ENCODE data around the gene POU2F1. TPM values are rescaled to one million over a fixed set of nuclear protein-coding genes. Genes with fewer than 3 reads are reported as not detected.

The POU2F1 gene
- total and polyA plus RNA-seq, 2 donors (not counting 3 experiments of a cell fraction or from before 2014, with no cell fraction given): 6.0 to 12.9 TPM

DNA sequence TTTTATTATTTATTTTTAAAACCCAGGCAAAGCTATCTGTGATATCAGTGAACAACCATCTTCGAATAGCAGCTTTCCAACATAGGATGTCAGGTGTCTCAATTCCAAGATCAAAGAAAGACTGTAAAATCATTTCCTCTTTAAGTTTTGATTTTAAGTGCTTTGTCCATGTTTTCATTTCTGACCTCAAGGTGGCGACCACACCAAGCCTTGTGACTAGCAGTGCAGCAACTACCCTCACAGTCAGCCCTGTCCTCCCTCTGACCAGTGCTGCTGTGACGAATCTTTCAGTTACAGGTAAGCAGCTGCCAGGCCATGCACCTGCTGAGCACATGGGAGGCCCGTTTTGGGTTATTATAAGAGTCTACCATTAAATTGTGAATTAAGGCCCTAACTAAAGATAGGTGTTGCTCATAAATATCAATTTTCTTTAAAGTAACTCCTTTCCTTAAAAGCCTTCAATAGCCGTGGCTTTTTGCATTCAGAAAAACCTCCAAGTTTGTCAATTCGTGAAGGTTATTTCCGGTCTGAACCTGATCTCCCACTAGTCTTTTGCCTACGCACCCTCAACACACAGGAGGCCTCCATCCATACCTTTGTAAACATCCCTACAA, 180.7 kb downstream of the POU2F1 start:
- no peak for FAIRE-seq
- Histone ChIP-seq H3K79me2 (ENCODE audit: control insufficient read depth, insufficient read depth, low read length) (no peaks in the 10 kb centered on the region), H3K36me3 (ENCODE audit: control insufficient read depth in 2 of 2, extremely low read depth in 1 of 2, insufficient read depth in 2 of 2, low read length in 2 of 2) (no peaks in the 10 kb centered on the region), H3K9me1 (replicated peaks; ENCODE audit: control insufficient read depth, extremely low read depth, insufficient read depth, low read length) (no peaks in the 10 kb centered on the region), H3K27me3 (ENCODE audit: control insufficient read depth in 2 of 2, insufficient read depth in 2 of 2, low read length in 2 of 2) (no peaks in the 10 kb centered on the region), H3K27ac (ENCODE audit: insufficient read depth, low read depth, low read length) (no peak overlapping the region), H4K20me1 (replicated peaks; ENCODE audit: control insufficient read depth, extremely low read depth, insufficient read depth, low read length) (no peaks in the 10 kb centered on the region), H3K4me2 (ENCODE audit: insufficient read depth, low read length) (no peak overlapping the region), H2AFZ (ENCODE audit: low read depth, low read length) (no peak overlapping the region), H3K4me1 (ENCODE audit: control insufficient read depth, extremely low read depth, insufficient read depth, low read length) (peaks cover 15% of the 10 kb centered on the region), H3K9me3 (replicated peaks; ENCODE audit: control insufficient read depth, insufficient read depth, low read length) (no peaks in the 10 kb centered on the region), H3K4me3 (replicated peaks in 1 of 3; ENCODE audit: insufficient read depth in 1 of 3, low read depth in 1 of 3, low read length in 3 of 3) (no peak overlapping the region), H3K9ac (replicated peaks; ENCODE audit: extremely low read depth, insufficient read depth, low read length) (no peak overlapping the region)
- dilution Hi-C loops (cut with MboI; ENCODE audit: extremely low pct_ligation_motif_present, low sequenced_read_pairs): no loop called here
- TF ChIP-seq, protein P1, sequence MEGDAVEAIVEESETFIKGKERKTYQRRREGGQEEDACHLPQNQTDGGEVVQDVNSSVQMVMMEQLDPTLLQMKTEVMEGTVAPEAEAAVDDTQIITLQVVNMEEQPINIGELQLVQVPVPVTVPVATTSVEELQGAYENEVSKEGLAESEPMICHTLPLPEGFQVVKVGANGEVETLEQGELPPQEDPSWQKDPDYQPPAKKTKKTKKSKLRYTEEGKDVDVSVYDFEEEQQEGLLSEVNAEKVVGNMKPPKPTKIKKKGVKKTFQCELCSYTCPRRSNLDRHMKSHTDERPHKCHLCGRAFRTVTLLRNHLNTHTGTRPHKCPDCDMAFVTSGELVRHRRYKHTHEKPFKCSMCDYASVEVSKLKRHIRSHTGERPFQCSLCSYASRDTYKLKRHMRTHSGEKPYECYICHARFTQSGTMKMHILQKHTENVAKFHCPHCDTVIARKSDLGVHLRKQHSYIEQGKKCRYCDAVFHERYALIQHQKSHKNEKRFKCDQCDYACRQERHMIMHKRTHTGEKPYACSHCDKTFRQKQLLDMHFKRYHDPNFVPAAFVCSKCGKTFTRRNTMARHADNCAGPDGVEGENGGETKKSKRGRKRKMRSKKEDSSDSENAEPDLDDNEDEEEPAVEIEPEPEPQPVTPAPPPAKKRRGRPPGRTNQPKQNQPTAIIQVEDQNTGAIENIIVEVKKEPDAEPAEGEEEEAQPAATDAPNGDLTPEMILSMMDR (IDR thresholded peaks at IDR 0.05; ENCODE audit: extremely low read depth in 1 of 2, insufficient read depth in 1 of 2, low read depth in 1 of 2, low read length in 2 of 2): peak; percentile 42 to 64
- TF ChIP-seq POLR2A (IDR thresholded peaks at IDR 0.05; ENCODE audit: low read depth, low read length): no peak
- TF ChIP-seq POLR2AphosphoS5 (IDR thresholded peaks at IDR 0.05; ENCODE audit: insufficient read depth, low read depth, low read length): no peak
- DNase-seq (ENCODE audit: low read depth, low spot score): peak; percentile 61
- CTCF ChIA-PET: interaction anchor here (1.0 to 1.9 kb wide), 4 partner anchors 14 to 181 kb away, joined by 3 to 7 read pairs (median 4); no protein-coding TSS in a partner anchor
- POLR2A ChIA-PET: no interaction called here
- intact Hi-C loops (cut with micrococcal nuclease): loop anchor here (1.0 kb wide), 2 partner anchors 41 to 133 kb away; no protein-coding TSS in a partner anchor
- no TSS peak for BruUV-seq (replicated peaks)

DNA sequence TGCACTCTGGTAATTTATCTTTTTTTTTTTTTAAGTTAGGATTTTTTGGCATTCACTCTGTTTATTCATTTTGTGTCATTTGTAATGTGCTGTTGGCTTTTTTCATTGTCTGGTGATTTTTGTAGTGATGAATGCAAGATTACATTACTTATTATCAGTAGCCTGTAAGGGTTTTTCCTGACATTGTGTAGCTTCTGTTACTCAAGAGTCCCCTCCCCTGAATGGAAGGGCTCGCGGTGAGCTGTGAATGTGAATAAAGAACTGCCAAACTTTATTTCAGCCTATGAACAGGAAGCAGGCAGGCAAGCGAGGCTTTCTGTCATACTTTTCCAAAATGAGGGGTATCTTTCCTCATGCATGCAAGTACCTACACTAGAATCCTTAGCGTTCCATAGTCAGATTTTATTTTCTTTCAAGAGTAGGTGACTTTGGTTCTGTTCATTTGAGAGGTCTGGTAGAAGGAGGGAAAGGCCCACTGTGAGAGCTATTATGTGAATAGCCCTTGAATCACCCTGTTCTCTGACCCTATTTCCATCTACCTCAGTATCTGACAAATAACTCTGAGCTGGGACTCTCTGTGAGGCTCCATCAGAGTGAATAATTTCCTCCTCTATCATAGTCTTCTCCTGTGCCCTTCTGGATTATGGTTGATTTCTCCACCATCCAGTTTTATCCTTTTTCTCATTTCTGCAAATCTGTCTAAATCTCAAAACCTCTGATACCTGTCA, 183.6 kb downstream of the POU2F1 start:
- no TSS peak for BruUV-seq (replicated peaks)
- Histone ChIP-seq H4K20me1 (replicated peaks; ENCODE audit: control insufficient read depth, extremely low read depth, insufficient read depth, low read length) (no peaks in the 10 kb centered on the region), H3K9me1 (replicated peaks; ENCODE audit: control insufficient read depth, extremely low read depth, insufficient read depth, low read length) (no peaks in the 10 kb centered on the region), H3K4me2 (ENCODE audit: insufficient read depth, low read length) (no peak overlapping the region), H3K9me3 (replicated peaks; ENCODE audit: control insufficient read depth, insufficient read depth, low read length) (no peaks in the 10 kb centered on the region), H3K36me3 (ENCODE audit: control insufficient read depth in 2 of 2, extremely low read depth in 1 of 2, insufficient read depth in 2 of 2, low read length in 2 of 2) (no peaks in the 10 kb centered on the region), H2AFZ (ENCODE audit: low read depth, low read length) (peak overlapping the region; percentile 46), H3K79me2 (ENCODE audit: control insufficient read depth, insufficient read depth, low read length) (no peaks in the 10 kb centered on the region), H3K4me3 (replicated peaks in 1 of 3; ENCODE audit: insufficient read depth in 1 of 3, low read depth in 1 of 3, low read length in 3 of 3) (no peak overlapping the region), H3K27ac (ENCODE audit: insufficient read depth, low read depth, low read length) (peak overlapping the region; percentile 11), H3K9ac (replicated peaks; ENCODE audit: extremely low read depth, insufficient read depth, low read length) (no peak overlapping the region), H3K27me3 (ENCODE audit: control insufficient read depth in 2 of 2, insufficient read depth in 2 of 2, low read length in 2 of 2) (no peaks in the 10 kb centered on the region), H3K4me1 (ENCODE audit: control insufficient read depth, extremely low read depth, insufficient read depth, low read length) (peaks cover 15% of the 10 kb centered on the region)
- DNase-seq (ENCODE audit: low read depth, low spot score) (peak; percentile 73), FAIRE-seq (peak; percentile 40)
- dilution Hi-C loops (cut with MboI; ENCODE audit: extremely low pct_ligation_motif_present, low sequenced_read_pairs): no loop called here
- TF ChIP-seq, protein P2, sequence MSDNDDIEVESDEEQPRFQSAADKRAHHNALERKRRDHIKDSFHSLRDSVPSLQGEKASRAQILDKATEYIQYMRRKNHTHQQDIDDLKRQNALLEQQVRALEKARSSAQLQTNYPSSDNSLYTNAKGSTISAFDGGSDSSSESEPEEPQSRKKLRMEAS (IDR thresholded peaks at IDR 0.05; ENCODE audit: insufficient read depth, insufficient read length): no peak
- intact Hi-C loops (cut with micrococcal nuclease): loop anchor here (2.0 kb wide), 1 partner anchor 136 kb away; no protein-coding TSS in a partner anchor
- POLR2A ChIA-PET: no interaction called here
- CTCF ChIA-PET: interaction anchor here (1.8 kb wide), 1 partner anchor 14 kb away, joined by 6 read pairs; no protein-coding TSS in a partner anchor
